EH (cell line): ENCODE data around the gene DNTT.

Experiments
- DNase-seq: peaks from one replicate; pipeline ENCODE4 v3.0.0-alpha.2; 2015; ENCODE audit warnings: low read depth

DNTT gene

GRCh38 chr10:96304230-96304629 lies at the start of gene DNTT:
Gene DNTT, plus strand, starts transcription at chr10:96304434. Its CDS starts 64 bp downstream, at chr10:96304498.
- no peak for DNase-seq

- no peak for DNase-seq
These were observed 49.3 kb upstream of the DNTT start for GRCh38 chr10:96254976-96255375.

- no peak for DNase-seq
These were observed 48.5 kb upstream of the DNTT start for GRCh38 chr10:96255549-96256333.

- no peak for DNase-seq
These were observed 46.3 kb upstream of the DNTT start for GRCh38 chr10:96257944-96258343.

- no peak for DNase-seq
These were observed 45.1 kb upstream of the DNTT start for GRCh38 chr10:96259150-96259549.

- no peak for DNase-seq
These were observed 44.2 kb upstream of the DNTT start for GRCh38 chr10:96260014-96260413.

GRCh38 chr10:96261132-96261531 lies 43.1 kb upstream of the DNTT start:
- DNase-seq = no peak

GRCh38 chr10:96261930-96262329 lies 42.3 kb upstream of the DNTT start:
- DNase-seq = no peak

GRCh38 chr10:96263176-96263575 lies 41.1 kb upstream of the DNTT start:
- no peak for DNase-seq

GRCh38 chr10:96263669-96264068 lies 40.6 kb upstream of the DNTT start:
- DNase-seq = no peak

GRCh38 chr10:96264938-96265337 lies 39.3 kb upstream of the DNTT start:
- DNase-seq = no peak

- no peak for DNase-seq
These were observed 38.0 kb upstream of the DNTT start for GRCh38 chr10:96266118-96266770.

- DNase-seq = no peak
These were observed 37.0 kb upstream of the DNTT start for GRCh38 chr10:96267234-96267705.

GRCh38 chr10:96268341-96268909 lies 35.8 kb upstream of the DNTT start:
- DNase-seq = no peak

- DNase-seq = no peak
These were observed 34.6 kb upstream of the DNTT start for GRCh38 chr10:96269438-96270300.

GRCh38 chr10:96270571-96270970 lies 33.7 kb upstream of the DNTT start:
- no peak for DNase-seq

GRCh38 chr10:96271016-96271815 lies 33.0 kb upstream of the DNTT start, which contains the start of gene BLNK:
Gene BLNK, minus strand, starts transcription at chr10:96271569. Its CDS starts 171 bp downstream, at chr10:96271398.
- peak; percentile 6 for DNase-seq

- DNase-seq = no peak
These were observed 31.6 kb upstream of the DNTT start for GRCh38 chr10:96272316-96273280.

- no peak for DNase-seq
These were observed 28.4 kb upstream of the DNTT start for GRCh38 chr10:96275685-96276418.
